Activated CD8-positive, alpha-beta T cell treated with anti-CD3 and anti-CD28 coated beads for 36 hours (primary cell): ENCODE results near the gene CHST11. TPM values are rescaled to one million over a fixed set of nuclear protein-coding genes. Genes with fewer than 3 reads are reported as not detected.

ENCODE experiments used
- ATAC-seq: fragments of 200-7000 bp; cut with Tn5 transposase; one replicate; pipeline ENCODE4 v1.10.0; 2021; ENCODE audit warnings: mild to moderate bottlenecking, moderate library complexity
- CTCF ChIA-PET: fragments of 350-600 bp; sonication (Branson Sonifier 250); formaldehyde crosslinking; loops from one replicate; lab custom pipeline; 2021; ENCODE audit warnings: antibody characterized with exemption; lab: Charles Lee
- POLR2A ChIA-PET: fragments of 350-600 bp; sonication (Branson Sonifier 250); formaldehyde crosslinking; loops from one replicate; lab custom pipeline; 2021; ENCODE audit warnings: antibody characterized with exemption; lab: Charles Lee
- DNase-seq: peaks from one replicate; pipeline ENCODE4 v3.0.0-alpha.2; 2020
- H3K27ac Mint-ChIP-seq: one replicate; pipeline ENCODE4 v1.8.0; 2021; ENCODE audit warnings: mild to moderate bottlenecking, mixed read lengths
- H3K27me3 Mint-ChIP-seq: one replicate; pipeline ENCODE4 v1.8.0; 2021; ENCODE audit warnings: mixed read lengths
- H3K36me3 Mint-ChIP-seq: one replicate; pipeline ENCODE4 v1.8.0; 2021; ENCODE audit warnings: low read depth, mixed read lengths
- H3K4me1 Mint-ChIP-seq: one replicate; pipeline ENCODE4 v1.8.0; 2021; ENCODE audit warnings: low read depth, mixed read lengths
- H3K4me3 Mint-ChIP-seq: one replicate; pipeline ENCODE4 v1.8.0; 2021; ENCODE audit warnings: mild to moderate bottlenecking, moderate library complexity, mixed read lengths
- H3K9me3 Mint-ChIP-seq: one replicate; pipeline ENCODE4 v1.8.0; 2021; ENCODE audit warnings: mixed read lengths
- CTCF ChIP-seq: fragments of 200-600 bp; IDR thresholded peaks from one replicate; pipeline ENCODE4 v1.8.0; 2022; ENCODE audit warnings: antibody characterized with exemption, mild to moderate bottlenecking
- intact Hi-C: fragments of 100-400 bp; cut with micrococcal nuclease; formaldehyde crosslinking; loops from one replicate; pipeline ENCODE4 v1.10.0; 2022
- total RNA-seq, 2 experiments: library from RNA; stranded (reverse); gene quantifications; one replicate each; pipeline ENCODE4 v1.2.3, GENCODE V29; 2021

CHST11 gene
- total RNA-seq, 2 experiments from 2014 or later: 30.9 to 33.9 TPM

- H3K4me1 Mint-ChIP-seq: peaks cover 13% of the 10 kb centered on the region
- H3K4me3 Mint-ChIP-seq: no peak overlapping the region
- ChIA-PET CTCF (no interaction called here), POLR2A (no interaction called here)
- ATAC-seq (no peak), DNase-seq (no peak)
- TF ChIP-seq CTCF: no peak
- no peak overlapping the region for H3K27ac Mint-ChIP-seq
- intact Hi-C loops: no loop called here
- no peaks in the 10 kb centered on the region for H3K36me3 Mint-ChIP-seq
- H3K9me3 Mint-ChIP-seq: no peaks in the 10 kb centered on the region
- no peaks in the 10 kb centered on the region for H3K27me3 Mint-ChIP-seq
These were observed 202.3 kb downstream of the CHST11 start for GRCh38 chr12:104659058-104659457.

- Mint-ChIP-seq H3K4me3 (no peak overlapping the region), H3K9me3 (no peaks in the 10 kb centered on the region), H3K27me3 (no peaks in the 10 kb centered on the region), H3K4me1 (peaks cover 13% of the 10 kb centered on the region), H3K27ac (no peak overlapping the region), H3K36me3 (no peaks in the 10 kb centered on the region)
- intact Hi-C loops: no loop called here
- ATAC-seq: no peak
- TF ChIP-seq CTCF: no peak
- DNase-seq: no peak
- POLR2A ChIA-PET: no interaction called here
- CTCF ChIA-PET: interaction anchor here (1.7 to 2.3 kb wide), 2 partner anchors 9 to 280 kb away, joined by 5 to 11 read pairs; no protein-coding TSS in a partner anchor
These were observed 205.5 kb downstream of the CHST11 start for GRCh38 chr12:104662203-104662602.

GRCh38 chr12:104662908-104663307 is 206.2 kb downstream of the CHST11 start:
- intact Hi-C loops: no loop called here
- TF ChIP-seq CTCF: no peak
- peaks cover 14% of the 10 kb centered on the region for H3K4me1 Mint-ChIP-seq

GRCh38 chr12:104664351-104664750 is 207.6 kb downstream of the CHST11 start:
- H3K4me1 Mint-ChIP-seq: peaks cover 27% of the 10 kb centered on the region
- CTCF ChIA-PET: no interaction called here
- DNase-seq (no peak), ATAC-seq (no peak)
- H3K4me3 Mint-ChIP-seq: no peak overlapping the region
- H3K9me3 Mint-ChIP-seq: no peaks in the 10 kb centered on the region
- TF ChIP-seq CTCF: no peak
- no peaks in the 10 kb centered on the region for H3K36me3 Mint-ChIP-seq
- no peaks in the 10 kb centered on the region for H3K27me3 Mint-ChIP-seq
- POLR2A ChIA-PET: no interaction called here
- peak overlapping the region; percentile 4 for H3K27ac Mint-ChIP-seq
- intact Hi-C loops: no loop called here

More at GRCh38 chr12:104662908-104663307, 206.2 kb downstream of the CHST11 start:
- Mint-ChIP-seq H3K36me3 (no peaks in the 10 kb centered on the region), H3K27ac (no peak overlapping the region), H3K9me3 (no peaks in the 10 kb centered on the region), H3K27me3 (no peaks in the 10 kb centered on the region), H3K4me3 (no peak overlapping the region)
- ChIA-PET CTCF (interaction anchor here (1.7 to 2.3 kb wide), 2 partner anchors 9 to 281 kb away, joined by 5 to 11 read pairs; no protein-coding TSS in a partner anchor), POLR2A (no interaction called here)
- DNase-seq: no peak
- no peak for ATAC-seq

- Mint-ChIP-seq H3K4me1 (peaks cover 36% of the 10 kb centered on the region), H3K4me3 (no peak overlapping the region), H3K36me3 (no peaks in the 10 kb centered on the region), H3K9me3 (no peaks in the 10 kb centered on the region), H3K27ac (no peak overlapping the region), H3K27me3 (no peaks in the 10 kb centered on the region)
- intact Hi-C loops: no loop called here
- ChIA-PET POLR2A (no interaction called here), CTCF (no interaction called here)
- DNase-seq (peak; percentile 24), ATAC-seq (peak; percentile 17)
- no peak for TF ChIP-seq CTCF
These were observed 208.5 kb downstream of the CHST11 start for GRCh38 chr12:104665296-104665695.
